Fibroblast of peridontal ligament (primary cell): ENCODE measurements around the gene CDC37.
"Not testable (repeated sequence)": the region's sequence is repeated elsewhere in the genome, so short reads cannot be mapped to it uniquely, and the experiment has no call there.

Experiments
- DNase-seq: peaks from one replicate; pipeline ENCODE4 v3.0.0-alpha.2; 2010; ENCODE audit errors: extremely low read depth

CDC37 gene

DNA sequence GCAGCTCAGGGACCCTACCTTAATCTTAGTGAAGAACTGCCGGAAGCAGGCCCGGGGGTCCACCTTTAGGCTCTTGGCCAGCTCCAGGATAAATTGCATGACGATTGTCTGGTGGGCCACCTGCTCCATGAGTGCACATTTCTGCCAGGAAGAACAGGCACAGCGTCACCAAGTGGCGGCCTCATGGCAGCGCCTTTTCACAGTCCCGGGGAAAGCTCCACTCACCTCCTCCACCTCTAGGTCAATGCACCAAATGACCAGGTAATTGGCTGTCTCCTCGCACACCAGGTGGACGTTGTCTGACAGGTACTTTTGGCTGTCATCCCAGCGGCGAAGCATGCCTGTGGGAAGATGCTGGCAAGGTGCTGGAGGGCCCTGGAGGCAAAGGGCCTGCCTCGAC is 8.3 kb downstream of the CDC37 start:
- DNase-seq: no peak

DNA sequence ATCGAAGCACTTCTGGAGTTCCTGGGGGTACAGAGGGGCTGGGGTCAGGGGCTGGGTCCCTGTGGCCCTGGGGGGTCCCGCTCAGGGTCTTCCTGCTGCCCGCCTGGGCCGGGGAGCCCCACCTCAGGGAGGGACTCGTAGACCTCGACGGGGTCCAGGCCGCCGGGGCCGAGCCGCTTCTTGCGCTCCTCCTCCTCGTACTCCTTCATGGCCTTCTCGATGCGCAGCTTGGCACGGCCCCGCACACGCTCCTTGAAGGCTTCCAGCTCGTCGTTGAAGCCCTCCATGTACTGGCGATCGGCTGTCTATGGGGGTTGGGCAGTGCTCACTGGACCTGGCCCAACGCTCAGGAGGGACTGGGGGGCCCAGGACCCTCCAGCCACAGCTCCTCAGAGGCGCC is 10.2 kb downstream of the CDC37 start:
- no peak for DNase-seq

DNA sequence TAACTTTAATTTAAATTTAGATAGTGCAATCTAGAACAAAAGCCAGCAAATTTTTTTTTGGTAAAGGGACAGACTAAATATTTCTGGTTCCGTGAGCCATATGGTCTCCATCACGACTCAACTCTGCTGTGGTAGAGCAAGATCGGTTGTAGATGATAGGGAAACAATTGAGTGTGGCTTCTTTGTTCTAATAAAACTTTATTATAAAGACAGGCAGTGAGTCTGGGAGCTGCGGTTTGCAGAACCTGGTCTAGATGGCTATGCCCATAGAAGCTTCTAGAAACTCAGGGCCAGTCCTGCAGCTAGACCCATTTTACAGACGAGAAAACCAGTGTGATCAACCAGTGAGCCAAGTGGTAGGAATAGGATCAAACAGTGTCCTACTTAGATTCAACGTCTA is 11.2 kb downstream of the CDC37 start:
- DNase-seq: no peak

DNA sequence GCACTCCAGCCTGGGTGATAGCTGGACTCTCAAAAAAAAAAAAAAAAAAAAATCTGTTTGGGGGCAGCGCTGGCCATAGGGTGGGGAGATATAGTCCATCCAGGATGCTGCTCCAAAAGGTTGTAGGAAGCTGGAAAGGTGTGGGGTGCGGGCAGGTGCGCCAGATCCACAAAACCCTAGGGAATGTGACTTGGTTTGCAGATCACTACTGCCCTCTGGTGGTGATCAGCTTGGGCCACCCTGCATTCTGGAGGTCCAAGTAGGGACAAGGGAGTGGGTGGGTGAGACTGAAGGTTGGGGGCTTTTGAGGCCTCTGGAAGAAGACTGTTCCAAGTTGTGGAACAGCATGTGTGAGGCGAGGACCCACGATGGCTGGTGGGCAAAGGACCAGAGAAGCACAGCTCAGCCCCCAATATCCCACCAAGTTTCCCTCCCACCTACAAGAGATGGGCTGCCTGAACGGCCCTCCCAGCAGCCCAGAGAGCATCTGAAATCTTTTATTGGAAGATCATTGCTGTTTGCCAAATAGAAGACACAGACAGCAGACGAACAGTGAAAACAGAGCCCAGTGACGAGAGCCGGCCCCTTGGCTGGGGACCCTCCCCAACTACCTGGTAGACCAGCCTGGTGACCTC is 12.6 kb downstream of the CDC37 start:
- peak; percentile 53 for DNase-seq

- DNase-seq: no peak
Observed at GRCh38 chr19:10389863-10390262, 13.5 kb downstream of the CDC37 start.

- DNase-seq: peak; percentile 83
Observed at GRCh38 chr19:10388957-10389356, 14.4 kb downstream of the CDC37 start.

GRCh38 chr19:10384580-10384979 is 18.8 kb downstream of the CDC37 start:
- no peak for DNase-seq

- not testable (repeated sequence) for DNase-seq
Observed at GRCh38 chr19:10383223-10383499, 20.2 kb downstream of the CDC37 start.

- DNase-seq: peak; percentile 98
Observed at GRCh38 chr19:10380313-10381102, 22.8 kb downstream of the CDC37 start, which contains the start of gene TYK2. Gene TYK2 (minus strand): TSS chr19:10380572. CDS start chr19:10378406, 2,166 bp downstream.

DNA sequence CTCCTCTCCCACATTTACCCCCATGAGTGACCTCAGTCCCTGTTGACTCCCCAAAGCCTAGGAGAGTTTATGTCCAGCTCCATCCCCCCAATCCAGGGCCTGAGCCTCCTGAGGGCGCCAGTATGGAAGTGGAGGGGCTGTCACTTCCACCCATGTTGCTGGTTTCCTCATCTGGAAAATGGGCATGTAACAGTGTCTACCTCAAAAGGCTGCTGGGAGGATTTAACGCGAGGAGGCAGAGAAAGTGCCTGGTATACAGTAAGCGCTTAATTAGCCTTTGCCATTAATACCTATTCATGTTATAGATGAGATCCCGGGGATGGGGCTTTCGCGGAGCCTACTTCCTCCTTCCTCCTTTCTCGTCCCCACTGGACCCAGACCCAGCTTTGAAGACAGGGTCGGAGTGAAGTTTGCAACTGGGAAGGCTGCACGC is 23.4 kb downstream of the CDC37 start:
- DNase-seq: no peak

DNA sequence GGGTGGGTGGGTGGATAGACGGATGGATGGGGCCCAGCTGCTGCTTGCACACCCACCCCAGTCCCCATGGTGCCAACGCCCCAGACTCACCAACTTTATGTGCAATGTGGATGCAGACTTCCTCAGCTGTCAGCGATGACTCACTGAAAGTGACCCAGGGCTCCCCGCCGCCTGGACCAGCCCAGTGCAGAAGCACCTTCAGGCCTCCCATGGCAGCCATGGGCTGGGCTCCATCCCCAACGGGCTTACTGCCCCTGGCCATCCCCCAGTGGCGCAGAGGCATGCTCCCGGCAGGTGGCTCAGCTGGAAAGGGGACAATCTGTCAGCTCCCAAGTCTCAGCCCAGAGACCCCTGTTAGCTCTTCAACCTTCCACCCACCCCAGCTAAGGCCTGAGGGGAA is 25.2 kb downstream of the CDC37 start:
- DNase-seq: no peak

- not testable (repeated sequence) for DNase-seq
Observed at GRCh38 chr19:10377140-10377640, 26.2 kb downstream of the CDC37 start.

GRCh38 chr19:10374931-10375330 is 28.4 kb downstream of the CDC37 start:
- no peak for DNase-seq

- DNase-seq: no peak
Observed at GRCh38 chr19:10372690-10373089, 30.7 kb downstream of the CDC37 start.

DNA sequence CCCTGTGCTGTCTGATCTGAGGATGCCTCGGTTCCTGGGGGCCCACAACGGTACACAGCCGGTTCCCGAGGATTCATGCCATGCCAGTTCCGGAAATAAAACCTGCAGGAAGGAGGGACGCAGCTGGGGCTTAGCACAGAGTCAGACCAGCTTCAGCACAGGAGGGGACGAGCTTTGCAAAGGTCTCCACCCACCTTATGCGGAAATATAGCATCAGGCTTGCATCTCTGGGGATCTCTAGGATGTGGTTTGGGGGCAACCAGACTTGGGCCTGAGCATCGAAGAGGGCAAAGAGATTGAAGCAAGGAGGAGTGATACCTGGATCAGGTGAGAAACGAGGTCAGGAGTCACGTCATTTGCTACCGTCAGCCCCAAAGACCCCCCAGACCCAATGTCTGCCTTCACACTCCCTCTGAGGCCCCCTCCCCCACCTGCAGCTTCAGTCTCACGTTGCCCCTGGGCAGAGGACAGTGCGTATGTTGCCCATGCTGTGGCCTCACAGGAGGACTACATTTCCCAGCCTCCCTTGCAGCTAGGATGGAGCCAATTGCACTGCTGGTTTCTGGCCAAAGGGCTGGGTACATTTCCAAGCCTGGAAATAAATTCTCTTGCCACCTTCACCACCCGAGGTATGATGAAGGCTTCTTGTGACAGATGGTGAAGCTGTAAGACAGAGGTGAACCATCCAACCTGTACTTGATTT is 35.1 kb downstream of the CDC37 start:
- DNase-seq: no peak

GRCh38 chr19:10366950-10367512 is 36.3 kb downstream of the CDC37 start:
- DNase-seq: not testable (repeated sequence)

GRCh38 chr19:10365518-10365917 is 37.8 kb downstream of the CDC37 start:
- no peak for DNase-seq

- no peak for DNase-seq
Observed at GRCh38 chr19:10364644-10365043, 38.7 kb downstream of the CDC37 start.

- no peak for DNase-seq
Observed at GRCh38 chr19:10363789-10364281, 39.5 kb downstream of the CDC37 start.

DNA sequence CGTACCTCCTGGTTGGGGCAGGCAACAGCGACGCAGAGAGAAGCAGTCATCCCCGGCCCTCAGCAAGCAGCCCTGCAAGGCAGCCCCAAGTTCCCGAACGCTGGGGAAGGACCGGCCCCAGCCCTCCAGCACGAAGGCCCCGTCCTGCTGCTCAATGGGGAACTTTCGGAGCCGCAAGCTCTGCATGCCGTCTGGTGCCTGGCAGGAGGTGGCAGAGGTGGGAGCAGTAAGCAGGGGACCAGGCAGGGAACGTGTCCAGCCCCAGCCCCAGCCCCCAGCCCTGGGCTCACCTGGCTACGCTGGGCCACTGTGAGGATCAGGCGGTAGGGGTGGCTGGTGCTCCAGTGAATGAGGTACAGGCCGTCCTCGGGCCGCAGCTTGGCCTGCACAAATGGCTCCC is 41.1 kb downstream of the CDC37 start:
- DNase-seq: no peak

DNA sequence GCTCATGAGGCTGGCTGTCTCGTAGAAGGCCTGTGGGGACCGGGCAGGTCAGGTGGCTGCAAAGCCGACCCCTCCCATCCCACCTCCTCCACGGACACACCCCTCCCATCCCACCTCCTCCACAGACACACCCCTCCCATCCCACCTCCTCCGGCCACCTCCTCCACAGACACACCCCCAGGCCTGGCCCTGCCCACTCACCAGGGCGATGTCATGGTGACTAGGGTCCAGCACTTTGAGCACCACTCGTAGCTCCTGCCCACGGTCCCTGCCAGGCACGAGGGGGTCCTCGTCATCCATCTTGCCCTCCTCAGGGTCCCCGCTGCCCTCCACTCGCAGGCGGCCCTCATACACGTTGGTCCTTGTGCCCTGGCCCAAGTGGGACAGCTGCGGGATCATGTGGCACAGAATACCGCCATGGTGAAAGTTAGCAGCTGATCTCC is 41.8 kb downstream of the CDC37 start:
- no peak for DNase-seq

- no peak for DNase-seq
Observed at GRCh38 chr19:10356431-10356830, 46.9 kb downstream of the CDC37 start.
